GM13976 (cell line): ENCODE measurements around the gene POU5F1.
"Not testable (repeated sequence)": the region's sequence is repeated elsewhere in the genome, so short reads cannot be mapped to it uniquely, and the experiment has no call there.

Experiments
- DNase-seq: peaks from one replicate; pipeline ENCODE4 v3.0.0; 2012; ENCODE audit warnings: low spot score
- CTCF ChIP-seq: IDR thresholded peaks from 2 replicates; pipeline ENCODE4 v1.5.1; 2012; ENCODE audit warnings: borderline replicate concordance, mild to moderate bottlenecking; ENCODE audit not compliant: insufficient read depth; ENCODE audit errors: extremely low read depth, missing control alignments, control extremely low read depth
- in situ Hi-C: fragments of 300-500 bp; cut with MboI; formaldehyde crosslinking; loops from one replicate; pipeline ENCODE4 v1.12.0; 2022; ENCODE audit warnings: low sequenced_read_pairs, mixed read lengths, inconsistent platforms; ENCODE audit not compliant: unreplicated experiment

The POU5F1 gene

GRCh38 chr6:31197559-31198305, 27.2 kb upstream of the POU5F1 start:
- TF ChIP-seq CTCF = no peak
- peak; percentile 75 for DNase-seq
- in situ Hi-C loops = loop anchor here (5.0 kb wide), 1 partner anchor 165 kb away; no protein-coding TSS in a partner anchor

- DNase-seq = not testable (repeated sequence)
- in situ Hi-C loops = loop anchor here (5.0 kb wide), 1 partner anchor 166 kb away; no protein-coding TSS in a partner anchor
These were observed 26.0 kb upstream of the POU5F1 start for GRCh38 chr6:31196251-31197022.

- in situ Hi-C loops = loop anchor here (5.0 kb wide), 1 partner anchor 167 kb away; no protein-coding TSS in a partner anchor
- DNase-seq = not testable (repeated sequence)
These were observed 25.0 kb upstream of the POU5F1 start for GRCh38 chr6:31195308-31195979.

- in situ Hi-C loops = loop anchor here (5.0 kb wide), 1 partner anchor 57 kb away; the partner anchor contains the start of gene PSORS1C2
- no peak for TF ChIP-seq CTCF
- no peak for DNase-seq
These were observed 23.8 kb upstream of the POU5F1 start for GRCh38 chr6:31194061-31194834.

GRCh38 chr6:31193206-31193605, 22.7 kb upstream of the POU5F1 start:
- DNase-seq = no peak
- no peak for TF ChIP-seq CTCF
- in situ Hi-C loops = loop anchor here (5.0 kb wide), 1 partner anchor 56 kb away; the partner anchor contains the start of gene PSORS1C2

- in situ Hi-C loops = loop anchor here (5.0 kb wide), 1 partner anchor 55 kb away; the partner anchor contains the start of gene PSORS1C2
- peak; percentile 66 for DNase-seq
- TF ChIP-seq CTCF = peak; percentile 70
These were observed 22.1 kb upstream of the POU5F1 start for GRCh38 chr6:31192431-31193105.
